Brain microvascular endothelial cell (primary cell): Measurements from ENCODE around the gene ARG2.

Experiments used
- DNase-seq: peaks from one replicate; pipeline ENCODE4 v3.0.0-alpha.2; 2020
- H3K27ac ChIP-seq: fragments of 250-450 bp; sonication (Bioruptor Pico); 2 replicates; pipeline ENCODE4 v1.5.1; 2020; ENCODE audit warnings: mild to moderate bottlenecking, moderate library complexity
- H3K27me3 ChIP-seq: fragments of 250-450 bp; sonication (Bioruptor Pico); replicated peaks from 2 replicates; pipeline ENCODE4 v1.5.1; 2020; ENCODE audit warnings: mild to moderate bottlenecking
- H3K36me3 ChIP-seq: fragments of 250-450 bp; sonication (Bioruptor Pico); replicated peaks from 2 replicates; pipeline ENCODE4 v1.5.1; 2020; ENCODE audit warnings: mild to moderate bottlenecking
- H3K4me3 ChIP-seq: 2 replicates; pipeline ENCODE4 v1.5.1; 2011; ENCODE audit warnings: low read depth, mild to moderate bottlenecking, control low read depth, low read length, moderate library complexity
- in situ Hi-C: cut with HindIII; loops from 2 replicates; pipeline ENCODE4 v1.10.0; 2017; ENCODE audit warnings: low sequenced_read_pairs, low pct_ligation_motif_present
- TF ChIP-seq, protein P1 (sequence below): IDR thresholded peaks from 2 replicates; pipeline ENCODE4 v1.5.1; 2011; ENCODE audit warnings: low read depth, mild to moderate bottlenecking, moderate library complexity, low read length, control low read depth, inconsistent platforms; ENCODE audit errors: missing control alignments

ARG2 gene

DNA sequence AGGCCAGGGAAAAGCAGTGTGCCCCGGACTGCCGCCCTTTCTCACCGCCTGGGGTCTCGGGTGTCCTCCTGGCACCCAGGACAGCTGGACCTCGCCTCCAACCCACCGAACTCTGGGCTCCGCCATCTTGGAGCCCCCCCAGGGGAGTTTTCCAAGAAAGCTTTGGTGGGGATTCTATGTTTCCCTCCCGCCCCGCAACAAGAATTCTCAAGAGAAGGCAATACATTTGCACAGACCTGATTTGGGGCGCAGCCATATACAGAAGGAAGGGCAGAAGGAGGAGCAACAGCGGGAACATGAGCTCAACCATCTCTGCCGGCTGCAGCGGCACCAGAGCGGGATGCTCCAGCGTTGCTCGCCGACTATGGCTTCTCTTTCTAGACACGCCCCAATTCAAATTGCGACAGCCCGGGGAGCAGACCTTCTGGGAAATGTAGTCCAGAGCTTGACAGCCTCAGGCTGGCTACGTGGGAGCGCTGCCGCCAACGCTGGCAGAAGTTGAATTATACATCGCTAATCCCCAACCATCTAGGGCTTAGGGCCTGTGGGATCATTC is 75.8 kb downstream of the ARG2 start, which contains the start of gene RDH11:
TSS of gene RDH11 (minus strand) at position 371 of the 556 bp plus-strand sequence. CDS start at position 310, 61 bp downstream.
- H3K36me3 ChIP-seq = peaks cover 19% of the 10 kb centered on the region
- H3K4me3 ChIP-seq = peak within 1 kb of the TSS; percentile 96
- peak; percentile 87 for DNase-seq
- TF ChIP-seq, protein P1, sequence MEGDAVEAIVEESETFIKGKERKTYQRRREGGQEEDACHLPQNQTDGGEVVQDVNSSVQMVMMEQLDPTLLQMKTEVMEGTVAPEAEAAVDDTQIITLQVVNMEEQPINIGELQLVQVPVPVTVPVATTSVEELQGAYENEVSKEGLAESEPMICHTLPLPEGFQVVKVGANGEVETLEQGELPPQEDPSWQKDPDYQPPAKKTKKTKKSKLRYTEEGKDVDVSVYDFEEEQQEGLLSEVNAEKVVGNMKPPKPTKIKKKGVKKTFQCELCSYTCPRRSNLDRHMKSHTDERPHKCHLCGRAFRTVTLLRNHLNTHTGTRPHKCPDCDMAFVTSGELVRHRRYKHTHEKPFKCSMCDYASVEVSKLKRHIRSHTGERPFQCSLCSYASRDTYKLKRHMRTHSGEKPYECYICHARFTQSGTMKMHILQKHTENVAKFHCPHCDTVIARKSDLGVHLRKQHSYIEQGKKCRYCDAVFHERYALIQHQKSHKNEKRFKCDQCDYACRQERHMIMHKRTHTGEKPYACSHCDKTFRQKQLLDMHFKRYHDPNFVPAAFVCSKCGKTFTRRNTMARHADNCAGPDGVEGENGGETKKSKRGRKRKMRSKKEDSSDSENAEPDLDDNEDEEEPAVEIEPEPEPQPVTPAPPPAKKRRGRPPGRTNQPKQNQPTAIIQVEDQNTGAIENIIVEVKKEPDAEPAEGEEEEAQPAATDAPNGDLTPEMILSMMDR = no peak
- in situ Hi-C loops = no loop called here
- peak within 1 kb of the TSS; percentile 85 for H3K27ac ChIP-seq
- H3K27me3 ChIP-seq = no peaks in the 10 kb centered on the region

DNA sequence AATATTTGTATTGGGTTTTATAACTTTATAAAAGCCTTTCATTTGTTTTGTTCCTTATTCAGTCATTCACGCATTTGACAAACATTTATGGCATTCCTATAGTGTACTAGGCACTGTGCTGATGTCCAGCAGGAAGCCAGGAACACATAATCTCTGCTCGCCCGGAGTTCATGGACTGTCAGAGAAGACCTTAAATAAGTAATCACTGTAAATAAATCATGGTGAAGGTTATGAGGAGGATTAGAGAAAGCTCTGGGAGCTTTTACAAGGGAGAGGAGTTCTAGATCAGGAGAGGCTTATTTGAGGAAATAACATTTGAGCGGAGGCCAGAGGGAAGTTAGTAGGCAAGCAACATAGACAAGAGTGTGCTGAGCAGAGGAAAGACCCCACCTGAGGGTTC is 77.3 kb downstream of the ARG2 start:
- DNase-seq = no peak
- in situ Hi-C loops = no loop called here
- peaks cover 4% of the 10 kb centered on the region for H3K36me3 ChIP-seq
- H3K27ac ChIP-seq = no peak overlapping the region
- no peak overlapping the region for H3K4me3 ChIP-seq
- no peaks in the 10 kb centered on the region for H3K27me3 ChIP-seq
- TF ChIP-seq, protein P1 = no peak

DNA sequence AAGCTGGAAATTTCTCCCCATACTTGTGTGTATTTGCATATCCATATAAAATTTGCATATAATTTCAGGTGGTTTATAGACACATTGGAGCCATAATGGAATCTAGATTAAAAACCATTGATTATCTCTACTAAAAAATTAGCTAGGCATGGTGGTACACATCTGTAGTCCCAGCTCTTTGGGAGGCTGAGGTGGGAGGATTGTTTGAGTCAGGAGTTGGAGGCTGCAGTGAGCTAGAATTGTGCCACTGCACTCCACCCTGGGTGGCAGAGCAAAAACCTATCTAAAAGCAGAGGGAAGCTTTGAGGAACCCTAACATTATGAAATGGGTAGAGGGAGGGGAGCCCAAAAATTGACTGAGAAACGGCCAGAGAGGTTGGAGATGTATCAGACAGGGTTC is 78.5 kb downstream of the ARG2 start:
- H3K27ac ChIP-seq = no peak overlapping the region
- H3K4me3 ChIP-seq = no peak overlapping the region
- in situ Hi-C loops = no loop called here
- TF ChIP-seq, protein P1 = no peak
- no peaks in the 10 kb centered on the region for H3K27me3 ChIP-seq
- DNase-seq = no peak
- H3K36me3 ChIP-seq = no peaks in the 10 kb centered on the region
